Skeletal muscle satellite cell (primary cell): Measurements from ENCODE around the gene LRRC42.

Experiments
- H3K27me3 ChIP-seq: 2 replicates; pipeline ENCODE4 v1.7.0; 2013; ENCODE audit warnings: low read length; ENCODE audit not compliant: control insufficient read depth, insufficient read depth
- H3K36me3 ChIP-seq: 2 replicates; pipeline ENCODE4 v1.7.0; 2013; ENCODE audit warnings: mild to moderate bottlenecking, control low read depth, low read length; ENCODE audit not compliant: insufficient read depth
- H3K4me1 ChIP-seq: 2 replicates; pipeline ENCODE4 v1.7.0; 2013; ENCODE audit warnings: low read length; ENCODE audit not compliant: control insufficient read depth, insufficient read depth
- H3K4me2 ChIP-seq: 2 replicates; pipeline ENCODE4 v1.7.0; 2013; ENCODE audit warnings: mild to moderate bottlenecking, low read length
- H3K4me3 ChIP-seq: 2 replicates; pipeline ENCODE4 v1.7.0; 2013; ENCODE audit warnings: low read length
- H3K9ac ChIP-seq: 2 replicates; pipeline ENCODE4 v1.7.0; 2013; ENCODE audit warnings: mild to moderate bottlenecking, low read depth, low read length, moderate library complexity
- H3K9me3 ChIP-seq: replicated peaks from 2 replicates; pipeline ENCODE4 v1.7.0; 2013; ENCODE audit warnings: mild to moderate bottlenecking, control low read depth, low read length

Gene LRRC42

DNA sequence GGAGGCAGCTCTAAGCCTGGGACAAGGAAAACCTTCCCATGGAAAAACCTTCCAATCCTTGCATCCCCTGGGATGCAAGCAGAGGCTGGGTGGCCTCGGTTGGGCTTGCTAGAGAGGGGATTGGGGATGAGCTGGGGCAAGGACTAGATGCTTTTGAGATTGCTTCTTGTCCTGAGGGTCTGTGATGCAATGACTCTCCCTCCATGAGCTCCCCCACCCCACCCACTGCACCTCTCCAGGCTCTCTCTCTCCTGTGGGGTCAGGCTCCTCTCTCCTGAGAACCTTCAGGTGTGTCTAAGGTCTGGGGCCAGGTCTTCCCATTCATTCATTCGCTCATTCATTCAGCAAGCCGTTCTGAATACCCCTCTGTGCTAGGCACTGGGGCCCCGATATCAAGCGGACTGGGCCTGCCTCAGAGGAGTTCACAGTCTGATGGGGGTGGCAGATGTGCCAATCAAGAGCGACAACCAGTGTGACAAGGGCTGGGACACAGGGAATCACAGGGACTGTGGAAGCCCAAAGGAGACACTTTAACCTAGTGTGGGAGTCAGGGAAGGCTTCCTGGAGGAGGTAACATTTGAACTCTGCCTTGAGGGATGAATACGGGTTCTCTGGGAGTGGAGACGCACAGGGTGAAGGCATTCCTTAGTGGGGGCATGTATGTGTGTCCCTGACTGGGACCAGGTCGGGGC is 65.3 kb downstream of the LRRC42 start:
- Histone ChIP-seq H3K9me3 (no peaks in the 10 kb centered on the region), H3K4me2 (no peak overlapping the region), H3K27me3 (peaks cover 73% of the 10 kb centered on the region)

GRCh38 chr1:54012008-54012325 is 65.8 kb downstream of the LRRC42 start:
- Histone ChIP-seq H3K9me3 (no peaks in the 10 kb centered on the region), H3K4me3 (no peak overlapping the region), H3K27me3 (peaks cover 74% of the 10 kb centered on the region)

More for the DNA sequence above, 65.3 kb downstream of the LRRC42 start:
- no peak overlapping the region for H3K4me3 ChIP-seq
- peaks cover 1% of the 10 kb centered on the region for H3K4me1 ChIP-seq
- no peak overlapping the region for H3K9ac ChIP-seq
- no peaks in the 10 kb centered on the region for H3K36me3 ChIP-seq

DNA sequence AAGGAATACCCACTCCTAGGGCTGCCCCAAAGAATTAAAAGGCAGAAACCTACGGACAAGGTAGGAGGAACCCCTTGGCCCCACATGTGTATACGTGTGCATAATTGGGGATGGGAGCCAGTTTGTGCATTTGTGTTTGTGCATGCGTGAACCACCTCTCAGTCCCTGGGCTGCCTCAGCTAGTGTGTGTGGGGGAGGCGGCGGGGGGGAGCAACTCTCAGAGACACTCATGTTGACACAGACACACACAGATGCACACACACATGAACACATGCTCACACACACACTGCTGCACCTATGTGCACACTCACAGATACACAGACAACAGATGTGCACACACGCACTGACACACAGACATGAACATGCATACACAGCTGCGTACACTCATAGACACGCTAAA is 66.7 kb downstream of the LRRC42 start:
- Histone ChIP-seq H3K4me1 (peaks cover 4% of the 10 kb centered on the region), H3K4me2 (no peak overlapping the region), H3K27me3 (peaks cover 71% of the 10 kb centered on the region), H3K36me3 (no peaks in the 10 kb centered on the region), H3K9ac (no peak overlapping the region), H3K9me3 (no peaks in the 10 kb centered on the region), H3K4me3 (no peak overlapping the region)

More at GRCh38 chr1:54012008-54012325, 65.8 kb downstream of the LRRC42 start:
- no peak overlapping the region for H3K4me2 ChIP-seq
- H3K36me3 ChIP-seq = no peaks in the 10 kb centered on the region
- H3K4me1 ChIP-seq = peaks cover 4% of the 10 kb centered on the region
- H3K9ac ChIP-seq = no peak overlapping the region

DNA sequence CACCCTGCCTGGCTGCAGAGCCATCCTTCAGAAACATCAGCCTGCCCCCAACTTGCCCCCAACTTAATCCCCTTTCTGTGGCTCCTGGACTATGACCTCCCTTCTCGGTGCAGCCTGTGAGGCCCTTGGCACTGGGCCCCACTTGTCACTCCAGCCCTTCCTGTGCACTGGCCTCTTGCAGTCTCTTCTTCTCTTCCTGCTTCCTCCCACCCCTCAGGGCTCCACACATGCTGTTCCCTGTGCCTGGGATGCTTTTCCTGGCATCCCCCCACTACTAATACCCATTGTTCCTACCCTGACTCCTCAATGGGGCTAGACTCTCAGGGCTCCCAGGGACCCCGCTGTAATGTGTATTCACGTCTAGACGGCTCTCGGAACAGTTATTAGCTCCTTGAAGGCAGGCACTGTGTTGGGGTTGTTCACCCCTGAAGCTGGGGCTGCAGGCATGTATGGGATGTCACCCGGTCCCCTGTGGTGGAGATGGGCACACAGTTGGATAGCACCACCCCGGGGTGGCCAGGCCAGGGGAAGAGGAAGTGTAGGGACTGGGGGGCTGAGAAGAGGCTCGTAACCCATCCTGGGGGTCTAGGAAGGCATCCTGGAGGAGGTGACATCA is 67.4 kb downstream of the LRRC42 start:
- H3K27me3 ChIP-seq = peaks cover 71% of the 10 kb centered on the region
- no peak overlapping the region for H3K4me2 ChIP-seq
- H3K9ac ChIP-seq = no peak overlapping the region
- peaks cover 4% of the 10 kb centered on the region for H3K4me1 ChIP-seq
- no peaks in the 10 kb centered on the region for H3K36me3 ChIP-seq
- no peaks in the 10 kb centered on the region for H3K9me3 ChIP-seq
- no peak overlapping the region for H3K4me3 ChIP-seq

DNA sequence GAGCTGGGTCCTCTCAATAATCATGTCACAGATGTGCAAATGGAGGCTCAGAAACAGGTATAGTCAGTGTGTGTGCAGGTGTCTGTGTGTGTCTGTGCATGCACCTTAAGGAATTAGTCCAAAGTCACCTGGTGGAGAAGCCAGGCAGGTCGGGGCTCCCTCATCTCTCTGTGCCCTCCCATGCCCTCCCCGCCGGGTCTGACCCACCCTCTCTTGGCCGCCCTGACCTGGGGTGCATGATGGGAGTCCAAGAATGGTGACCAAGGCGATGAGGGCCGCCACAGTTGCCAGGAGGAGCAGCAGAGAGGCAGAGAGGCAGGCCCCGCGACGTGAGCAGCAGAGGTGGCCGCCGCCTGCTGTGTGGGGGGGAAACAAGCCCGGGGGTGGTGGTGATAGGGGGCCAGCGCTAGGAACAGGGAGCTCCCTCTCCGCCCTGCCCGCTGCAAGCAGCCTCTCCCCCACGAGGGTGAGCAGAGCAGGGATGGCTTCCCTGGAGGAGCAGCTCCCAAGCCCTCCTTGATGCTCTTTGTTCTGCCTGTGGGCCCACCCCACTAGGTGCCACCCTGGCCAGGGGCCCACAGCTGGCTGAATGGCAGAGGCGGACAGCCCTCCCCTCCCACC is 68.0 kb downstream of the LRRC42 start:
- Histone ChIP-seq H3K9me3 (no peaks in the 10 kb centered on the region), H3K9ac (no peak overlapping the region), H3K27me3 (peaks cover 70% of the 10 kb centered on the region), H3K4me3 (no peak overlapping the region), H3K4me2 (no peak overlapping the region), H3K36me3 (no peaks in the 10 kb centered on the region), H3K4me1 (peaks cover 4% of the 10 kb centered on the region)

GRCh38 chr1:54016343-54017282 is 70.5 kb downstream of the LRRC42 start:
- Histone ChIP-seq H3K27me3 (peaks cover 51% of the 10 kb centered on the region), H3K4me1 (peaks cover 4% of the 10 kb centered on the region), H3K9ac (no peak overlapping the region), H3K9me3 (no peaks in the 10 kb centered on the region), H3K4me2 (no peak overlapping the region), H3K36me3 (no peaks in the 10 kb centered on the region), H3K4me3 (no peak overlapping the region)
